ENCODE results near the gene ATG5.
"Not testable (repeated sequence)": the region's sequence is repeated elsewhere in the genome, so short reads cannot be mapped to it uniquely, and the experiment has no call there.

The ATG5 gene

GRCh38 chr6:106152952-106153351 lies 172.6 kb downstream of the ATG5 start:
- no peak for FAIRE-seq

- not testable (repeated sequence) for FAIRE-seq
Observed at GRCh38 chr6:106152476-106152875, 173.1 kb downstream of the ATG5 start.

- no peak for FAIRE-seq
Observed at GRCh38 chr6:106149472-106150069, 176.0 kb downstream of the ATG5 start.

GRCh38 chr6:106147476-106147875 lies 178.1 kb downstream of the ATG5 start:
- no peak for FAIRE-seq

GRCh38 chr6:106146852-106147351 lies 178.7 kb downstream of the ATG5 start:
- no peak for FAIRE-seq

- no peak for FAIRE-seq
Observed at GRCh38 chr6:106145741-106146227, 179.8 kb downstream of the ATG5 start.

- no peak for FAIRE-seq
Observed at GRCh38 chr6:106145144-106145543, 180.4 kb downstream of the ATG5 start.

GRCh38 chr6:106143665-106144064 lies 181.9 kb downstream of the ATG5 start:
- FAIRE-seq = no peak

GRCh38 chr6:106142876-106143431 lies 182.6 kb downstream of the ATG5 start:
- FAIRE-seq = no peak

- FAIRE-seq = no peak
Observed at GRCh38 chr6:106141441-106142237, 183.9 kb downstream of the ATG5 start.

GRCh38 chr6:106138151-106138550 lies 187.4 kb downstream of the ATG5 start:
- no peak for FAIRE-seq

GRCh38 chr6:106136845-106137244 lies 188.7 kb downstream of the ATG5 start:
- FAIRE-seq = no peak

GRCh38 chr6:106135911-106136571 lies 189.5 kb downstream of the ATG5 start:
- FAIRE-seq = no peak

- no peak for FAIRE-seq
Observed at GRCh38 chr6:106134906-106135634, 190.5 kb downstream of the ATG5 start.
